Measurements from ENCODE around the gene NTRK2.
A peak's percentile ranks its signal among the peaks of the same experiment; 100 is the strongest.

Gene NTRK2

DNA sequence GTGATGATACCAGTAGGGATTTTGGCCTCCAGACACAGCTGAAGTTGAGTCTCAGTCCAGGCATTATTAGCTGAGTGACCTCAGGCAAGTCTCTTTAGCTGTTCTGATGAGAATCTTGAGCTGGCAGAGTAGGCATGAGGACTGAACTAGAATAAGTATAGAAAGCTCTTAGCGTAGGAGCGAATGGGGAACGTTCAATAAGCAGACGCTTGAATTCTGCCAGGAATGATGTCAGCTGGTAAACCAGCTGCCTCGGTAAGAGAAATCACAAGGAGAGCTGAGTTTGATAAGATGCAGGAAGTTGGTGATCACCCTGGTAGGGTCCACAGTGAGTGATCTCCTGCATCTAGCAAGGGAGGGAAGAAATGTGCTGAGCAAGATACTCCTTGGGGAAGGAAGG is 280.4 kb downstream of the NTRK2 start:
- no peak for DNase-seq

DNA sequence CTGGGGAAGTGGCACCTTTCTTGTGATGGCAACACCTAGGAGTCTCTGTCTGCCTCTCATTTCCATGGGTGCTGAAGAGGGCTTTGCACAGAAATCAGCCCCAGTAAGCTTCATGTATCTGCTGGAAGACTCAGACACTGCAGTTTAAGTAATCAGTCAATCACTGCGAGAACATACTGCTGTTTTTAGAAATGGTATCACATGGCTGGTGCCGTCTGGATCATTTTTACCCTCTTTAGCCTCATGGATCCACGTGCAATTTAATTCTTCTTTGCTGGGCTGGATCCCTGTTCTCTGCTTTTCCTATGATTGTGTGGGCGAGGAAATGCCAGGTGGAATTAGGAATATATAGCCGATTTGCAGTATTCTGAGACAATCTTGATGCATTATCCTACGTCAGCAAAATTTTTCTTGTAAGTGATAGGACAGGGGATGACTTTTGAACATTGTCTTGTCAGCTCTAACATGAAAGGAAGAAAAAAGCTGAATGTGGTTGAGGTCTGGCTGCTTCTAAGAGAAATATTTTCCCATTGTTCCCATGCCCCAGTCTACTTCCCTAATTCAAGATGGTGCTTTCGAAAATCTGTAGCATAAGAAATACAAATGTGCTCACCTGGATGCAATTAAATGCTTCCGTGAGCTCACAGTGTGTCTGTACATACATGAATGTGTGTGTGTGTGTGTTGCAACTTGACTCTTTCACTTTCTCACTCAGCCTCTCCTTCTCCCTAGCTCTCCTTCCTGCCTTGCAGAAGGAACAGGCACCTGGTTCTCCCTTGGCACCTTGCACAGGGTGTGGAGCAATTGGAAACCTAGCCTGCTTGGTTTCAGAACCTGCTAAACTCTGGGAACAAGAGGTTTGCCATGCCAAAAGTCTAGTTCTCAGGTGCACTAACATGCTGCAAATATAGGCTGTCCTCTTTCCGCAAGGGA is 281.6 kb downstream of the NTRK2 start:
- no peak for DNase-seq

DNA sequence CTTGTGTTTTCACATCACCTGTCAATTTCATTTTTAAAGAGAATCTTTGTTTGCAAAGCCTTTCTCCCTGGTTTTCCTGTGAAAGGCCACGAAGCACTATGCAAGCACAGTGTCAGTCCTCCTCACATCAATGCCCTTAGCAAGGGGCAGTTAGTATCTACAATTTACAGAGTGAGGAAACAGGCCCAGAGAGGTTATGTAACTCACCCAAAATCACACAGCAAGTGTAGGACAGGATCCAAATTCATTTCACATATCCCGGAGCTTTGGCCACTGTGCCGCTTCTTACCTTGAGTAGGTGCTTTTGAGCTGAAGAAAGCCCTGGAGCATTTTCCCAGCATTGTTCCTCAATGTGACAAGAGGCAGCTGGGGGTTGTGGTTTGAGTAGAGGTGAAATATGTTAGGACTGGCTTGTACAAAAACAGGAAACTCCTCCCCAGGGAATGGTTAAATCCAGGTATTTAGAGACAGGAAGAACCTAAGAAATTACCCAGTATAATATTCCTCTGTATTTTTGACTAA is 283.8 kb downstream of the NTRK2 start:
- no peak for DNase-seq

DNA sequence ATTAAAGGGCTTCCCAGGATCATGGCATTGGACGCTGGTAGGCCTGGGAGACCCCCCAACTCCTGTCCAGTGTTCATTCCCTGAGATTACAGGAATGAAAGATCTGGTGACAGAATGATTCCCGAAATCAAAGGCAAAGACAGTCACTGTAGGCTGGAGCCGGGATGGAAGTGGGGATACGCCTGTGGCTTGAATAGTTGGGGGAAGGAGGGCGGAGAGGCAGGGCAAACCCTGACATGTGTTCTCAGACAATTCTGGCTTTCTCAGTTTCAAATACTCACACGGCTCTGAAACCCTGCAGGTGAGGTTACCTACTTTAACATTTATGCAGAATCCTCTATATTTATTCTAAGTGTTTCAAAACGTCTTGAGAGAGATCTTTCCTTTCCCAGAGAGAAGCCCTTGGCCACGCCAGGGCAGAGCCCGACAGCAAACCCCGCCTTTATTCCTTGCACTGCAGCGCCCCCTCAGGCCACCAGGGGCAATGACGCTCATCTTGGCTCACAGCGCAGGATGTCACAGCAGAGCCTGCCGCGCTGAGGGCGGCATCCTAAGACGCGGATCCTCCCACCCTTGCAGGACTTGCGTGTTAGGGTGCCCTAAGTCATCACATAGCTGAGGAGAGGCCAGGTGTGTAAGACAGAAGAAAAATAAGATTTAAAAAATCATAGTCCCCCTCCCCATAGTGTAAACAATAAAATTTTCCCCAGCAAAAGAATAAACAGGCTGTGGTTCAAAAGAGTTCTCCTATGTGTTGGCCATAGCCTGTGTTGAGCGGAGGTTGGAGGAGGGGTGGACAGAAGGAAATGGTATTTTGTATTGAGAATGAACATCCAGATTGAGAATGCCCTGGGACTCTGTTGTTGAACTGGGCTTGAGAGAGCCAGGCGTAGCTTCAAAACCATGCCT is 284.5 kb downstream of the NTRK2 start:
- DNase-seq, result peak; percentile 91

DNA sequence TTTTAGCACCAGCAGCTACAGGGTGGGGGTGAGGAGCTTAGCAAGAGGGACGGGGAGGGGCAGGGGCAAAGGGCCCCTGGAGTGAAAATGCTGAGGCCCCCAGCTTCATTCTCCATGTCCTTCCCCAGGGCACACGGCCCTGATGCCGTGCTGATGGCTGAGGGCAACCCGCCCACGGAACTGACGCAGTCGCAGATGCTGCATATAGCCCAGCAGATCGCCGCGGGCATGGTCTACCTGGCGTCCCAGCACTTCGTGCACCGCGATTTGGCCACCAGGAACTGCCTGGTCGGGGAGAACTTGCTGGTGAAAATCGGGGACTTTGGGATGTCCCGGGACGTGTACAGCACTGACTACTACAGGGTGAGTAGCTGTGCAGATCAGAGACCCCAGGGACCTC is 285.6 kb downstream of the NTRK2 start:
- no peak for DNase-seq

DNA sequence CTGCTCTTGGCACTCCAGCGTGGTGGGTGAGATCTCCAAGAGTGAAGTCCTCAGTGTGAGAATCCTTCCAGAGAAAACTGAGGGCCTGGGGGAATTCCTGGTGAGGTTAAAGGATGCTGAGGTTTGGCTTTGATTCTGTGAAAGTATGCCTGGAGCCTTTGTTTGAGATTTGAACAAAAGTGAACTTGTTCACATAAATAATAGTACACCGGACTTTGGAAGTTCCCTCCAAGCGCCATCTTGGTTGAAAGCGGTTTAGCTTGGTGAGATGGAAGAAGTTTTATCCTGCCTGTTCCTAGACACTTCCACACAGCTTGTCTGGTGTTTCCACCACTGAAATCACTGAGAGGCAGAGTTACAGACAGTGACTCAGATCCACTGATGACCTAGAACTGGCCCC is 286.4 kb downstream of the NTRK2 start:
- no peak for DNase-seq

DNA sequence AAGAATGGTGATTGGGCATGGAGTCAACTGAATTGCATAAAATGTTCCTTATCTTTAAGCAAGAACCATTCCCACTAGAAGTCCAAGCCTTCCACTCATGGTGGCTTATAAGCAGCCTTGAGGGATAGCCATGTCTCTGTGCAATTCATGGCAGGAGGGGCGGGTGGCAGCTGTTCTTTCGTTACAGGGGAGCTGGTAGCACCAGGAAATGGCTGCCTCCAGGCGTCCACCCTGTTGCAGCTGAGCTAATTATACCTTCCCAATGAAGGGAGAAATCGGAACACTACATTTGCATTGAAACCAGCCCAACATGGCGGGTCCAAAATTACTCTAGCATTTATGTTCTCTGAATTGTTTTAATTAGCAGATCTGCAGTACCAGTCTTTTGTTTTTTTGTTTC is 289.8 kb downstream of the NTRK2 start:
- no peak for DNase-seq

DNA sequence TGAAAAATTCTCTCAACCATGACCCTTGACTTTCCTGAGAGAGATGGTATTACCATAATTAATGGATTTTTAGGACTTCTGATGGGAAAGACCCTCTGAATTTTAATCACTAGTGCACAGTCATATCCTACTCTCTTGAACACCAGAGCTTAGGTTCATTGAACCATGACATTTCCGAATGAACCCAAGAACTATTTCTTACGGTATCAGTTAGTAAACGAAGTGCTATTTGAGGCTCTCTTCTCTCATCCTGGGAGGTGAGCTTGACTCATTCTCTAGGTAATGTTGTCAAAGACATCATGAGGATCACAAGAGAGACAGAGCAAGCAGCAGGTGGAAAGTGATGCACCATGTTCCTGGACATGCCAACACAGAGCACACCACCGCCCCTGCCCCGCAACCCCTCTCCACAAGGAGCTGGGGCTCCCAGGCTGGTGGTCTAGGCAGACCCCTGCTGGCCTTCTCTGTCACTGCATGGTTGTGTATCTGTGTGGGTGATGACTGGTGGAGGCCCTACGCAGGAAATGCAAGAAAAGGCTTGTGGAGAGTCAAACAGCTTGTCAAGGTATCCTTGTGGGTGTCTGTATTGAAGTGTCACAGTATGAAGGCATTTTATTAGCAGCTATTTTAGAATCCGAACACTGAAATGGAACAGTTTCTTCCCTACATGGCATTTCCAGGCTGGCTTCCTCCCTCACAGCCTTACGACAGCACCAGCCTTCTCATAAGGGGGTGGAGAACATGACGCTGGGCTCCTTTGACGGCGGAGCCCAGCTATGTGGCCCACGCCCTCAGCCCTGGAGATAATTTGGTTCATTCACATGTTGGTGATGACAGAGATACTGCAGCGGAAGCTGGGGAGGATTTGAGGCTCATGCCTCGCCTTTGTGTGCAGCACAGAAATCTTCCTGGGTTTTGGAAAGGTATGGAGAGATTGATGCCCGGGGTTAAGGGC is 297.6 kb downstream of the NTRK2 start:
- no peak for DNase-seq

DNA sequence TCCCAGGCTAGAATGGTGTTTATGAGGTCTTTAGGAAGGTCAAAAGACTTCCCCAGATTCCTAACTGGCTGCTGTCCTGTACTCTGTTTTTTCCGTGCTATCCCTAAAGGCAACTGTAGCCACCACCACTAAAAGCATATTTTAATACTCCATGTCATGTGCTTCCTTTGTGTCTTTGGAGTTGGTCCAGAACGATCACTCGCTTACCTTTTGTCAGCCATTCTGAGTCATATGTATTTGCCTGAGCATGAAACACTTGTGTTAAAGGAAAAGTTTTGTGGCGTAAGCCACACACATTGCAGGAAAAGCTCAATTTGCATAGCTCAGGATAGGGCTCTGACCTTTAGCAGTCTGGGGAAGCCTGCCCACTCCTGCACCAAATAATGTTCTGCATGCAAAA is 299.6 kb downstream of the NTRK2 start:
- DNase-seq, result no peak

DNA sequence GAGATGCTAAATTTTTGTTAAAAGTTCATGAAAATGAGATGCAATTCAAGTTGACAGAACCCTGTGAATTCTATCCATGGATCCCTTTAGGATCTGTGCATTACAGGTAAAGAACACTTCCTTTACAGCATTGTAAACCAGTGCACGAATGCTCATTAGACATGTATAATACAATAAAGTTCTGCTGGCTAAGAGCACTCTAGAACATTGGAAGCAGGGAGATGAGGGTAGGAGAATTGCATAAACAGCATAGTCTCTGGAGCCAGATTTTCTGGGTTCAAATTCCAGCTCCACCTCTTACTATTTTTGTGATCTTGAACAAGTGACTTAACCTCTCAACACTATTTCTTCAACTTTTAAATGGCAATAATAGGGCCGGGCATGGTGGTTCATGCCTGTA is 300.2 kb downstream of the NTRK2 start:
- DNase-seq, result no peak

DNA sequence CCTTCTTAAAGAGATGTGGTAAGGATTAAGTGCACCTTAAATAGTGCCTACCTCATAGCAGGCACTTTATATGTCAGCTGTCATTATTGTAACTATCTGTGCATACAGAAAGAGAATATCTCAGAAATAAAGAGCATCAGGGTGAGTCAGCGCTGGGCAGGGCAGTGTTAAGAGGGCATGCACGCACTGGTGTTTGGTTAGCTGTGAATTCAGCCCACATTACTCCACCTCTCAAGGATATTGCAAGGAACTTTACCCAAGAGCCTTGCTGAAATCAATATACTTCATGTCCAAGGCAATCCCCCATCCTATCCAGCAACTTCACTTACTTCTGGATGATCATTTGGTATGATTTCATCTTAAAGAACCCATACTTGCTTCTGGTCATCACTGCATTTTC is 300.9 kb downstream of the NTRK2 start:
- DNase-seq, result no peak

DNA sequence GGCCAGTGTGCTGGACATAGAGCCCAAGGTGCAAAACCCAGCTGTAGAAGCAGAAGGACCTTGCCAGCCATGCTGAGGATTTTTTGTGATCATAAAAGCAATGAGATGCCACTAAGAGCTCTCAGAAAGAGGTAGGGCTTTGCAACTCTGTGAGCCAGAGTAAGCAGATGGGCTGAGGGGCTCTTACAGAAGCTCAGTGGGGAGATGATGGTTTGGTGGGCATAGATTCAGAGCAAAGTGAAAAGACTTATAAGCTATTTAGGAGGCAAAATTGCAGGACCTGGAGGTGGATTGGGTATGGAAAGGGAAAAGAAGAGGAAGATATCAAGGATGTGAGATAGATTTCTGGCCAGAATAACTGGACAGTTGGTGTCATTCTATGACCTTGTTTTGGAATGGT is 302.0 kb downstream of the NTRK2 start:
- DNase-seq, result no peak

DNA sequence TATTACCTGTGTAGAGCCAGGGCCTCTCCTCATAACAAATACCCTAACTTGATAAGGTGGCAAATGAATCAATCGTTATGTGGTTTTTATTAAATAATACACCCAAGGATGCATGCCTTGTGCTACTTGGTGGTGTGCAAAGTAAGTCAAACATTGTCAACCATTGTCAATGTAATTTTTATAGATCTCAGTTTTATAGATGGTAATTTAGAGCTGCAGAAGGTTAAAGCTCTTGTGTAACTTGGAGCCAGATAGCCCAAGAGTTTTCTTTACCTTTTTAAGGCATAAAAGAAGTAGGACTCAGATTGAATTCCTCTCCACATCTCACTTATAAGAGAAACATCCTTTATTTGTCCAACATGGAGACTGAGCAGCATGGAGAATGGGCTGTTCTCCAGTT is 304.7 kb downstream of the NTRK2 start:
- no peak for DNase-seq

DNA sequence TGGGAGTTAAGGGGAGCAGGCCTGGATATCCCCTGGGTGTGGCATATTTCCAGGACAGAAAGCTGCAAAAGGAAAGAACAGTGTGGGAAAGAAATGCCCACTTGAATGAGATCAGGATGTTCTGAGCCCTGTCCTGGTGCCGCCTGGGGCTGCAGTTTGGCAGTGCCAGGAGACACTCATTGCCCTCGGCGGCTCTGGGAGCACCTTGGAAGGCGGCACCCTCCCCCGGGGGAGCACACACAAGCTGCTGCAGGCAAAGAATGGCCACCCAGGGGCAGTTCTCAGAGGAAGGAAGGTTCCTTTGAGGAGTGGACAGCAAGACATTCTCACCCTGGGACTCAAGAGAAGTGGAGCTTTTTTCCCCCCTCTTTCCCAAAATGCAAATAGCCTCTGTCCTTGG is 305.3 kb downstream of the NTRK2 start:
- DNase-seq, result peak; percentile 61

DNA sequence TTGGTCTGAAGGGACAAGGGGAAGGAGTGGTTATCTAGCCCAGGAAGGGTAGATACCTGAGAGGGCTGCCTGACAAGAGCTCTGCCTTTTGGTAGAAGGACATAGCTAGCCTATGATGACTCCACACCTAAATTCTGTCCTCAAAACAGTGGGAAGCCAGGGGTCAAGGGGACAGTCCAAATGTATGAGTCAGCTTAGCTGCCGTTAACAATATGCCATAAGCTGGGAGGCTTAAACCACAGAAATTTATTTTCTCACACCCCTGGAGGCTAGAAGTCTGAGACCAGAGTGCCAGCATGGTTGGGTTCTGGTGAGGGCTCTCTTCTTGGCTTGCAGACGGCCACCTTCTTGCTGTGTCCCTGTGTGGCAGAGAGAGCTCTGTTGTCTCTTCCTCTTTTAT is 306.4 kb downstream of the NTRK2 start:
- no peak for DNase-seq

DNA sequence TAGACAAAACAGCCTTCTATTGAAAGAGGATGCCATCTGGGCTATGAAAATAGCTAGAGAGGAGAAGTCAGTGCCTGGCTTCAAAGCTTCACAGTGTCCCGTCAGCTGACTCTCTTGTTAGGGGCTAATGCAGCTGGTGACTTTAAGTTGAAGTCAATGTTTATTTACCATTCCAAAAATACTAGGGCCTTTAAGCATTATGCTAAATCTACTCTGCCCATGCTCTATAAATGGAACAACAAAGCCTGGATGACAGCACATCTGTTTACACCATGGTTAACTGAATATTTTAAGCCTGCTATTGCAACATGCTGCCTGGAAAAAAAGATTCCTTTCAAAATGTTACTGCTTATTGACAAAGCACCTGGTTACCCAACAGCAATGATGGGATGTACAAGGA is 309.1 kb downstream of the NTRK2 start:
- DNase-seq, result no peak

DNA sequence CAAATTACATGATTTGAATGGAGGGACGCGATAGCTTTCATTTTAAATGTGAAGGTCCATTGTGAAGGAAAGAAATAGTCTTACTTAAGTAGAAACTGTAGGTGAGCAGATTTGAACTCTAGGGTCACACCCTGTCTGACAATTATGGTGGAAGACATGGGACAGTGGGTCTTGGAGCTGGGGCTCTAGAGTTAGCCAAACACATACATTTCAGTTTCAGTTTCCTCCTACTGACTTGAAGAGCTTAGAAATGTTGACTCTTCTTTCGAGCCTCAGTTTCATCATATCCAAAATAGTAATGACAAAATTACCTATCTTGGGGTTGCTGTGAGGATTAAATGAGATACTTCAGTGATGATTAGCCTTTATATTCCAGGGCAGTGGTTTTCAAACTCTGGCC is 314.2 kb downstream of the NTRK2 start:
- DNase-seq, result no peak

DNA sequence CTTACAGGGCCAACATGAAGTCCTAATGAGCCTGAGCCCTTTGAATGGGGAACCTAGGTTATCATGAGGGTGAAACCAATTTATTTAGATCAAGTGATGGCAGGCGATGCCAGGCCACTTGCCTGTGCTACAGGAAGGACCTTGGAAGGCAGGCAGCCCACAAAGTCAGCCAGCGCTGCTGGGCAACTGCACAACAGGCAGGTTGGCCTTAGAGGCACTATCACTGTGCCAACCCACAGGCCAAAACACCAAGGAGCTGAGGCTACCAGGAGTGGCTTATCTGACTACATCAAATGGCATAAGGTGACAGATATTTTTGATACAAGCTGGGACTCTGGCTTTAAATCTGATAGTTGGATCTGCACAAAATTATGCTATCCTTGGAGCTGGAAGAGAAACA is 319.1 kb downstream of the NTRK2 start:
- DNase-seq, result peak; percentile 16

DNA sequence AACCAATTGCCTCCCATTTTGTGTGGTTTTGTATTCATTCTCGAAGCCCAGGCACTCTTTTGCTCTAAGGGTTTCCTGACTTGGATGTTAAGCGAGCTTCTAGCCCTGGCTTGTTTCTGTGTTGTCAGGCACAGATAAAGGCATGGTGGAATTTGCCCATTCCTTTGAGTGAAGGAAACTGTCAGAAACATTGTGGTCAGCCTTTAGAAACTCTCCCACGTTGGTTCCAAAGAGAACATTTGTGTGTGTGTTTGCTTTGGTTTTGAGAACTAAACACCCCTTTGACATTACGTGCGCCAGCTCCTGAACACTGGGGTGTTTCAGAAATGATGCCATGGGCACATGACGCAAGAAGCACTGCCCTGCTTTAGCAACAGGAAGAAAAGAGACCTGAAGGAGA is 320.9 kb downstream of the NTRK2 start:
- peak; percentile 79 for DNase-seq

DNA sequence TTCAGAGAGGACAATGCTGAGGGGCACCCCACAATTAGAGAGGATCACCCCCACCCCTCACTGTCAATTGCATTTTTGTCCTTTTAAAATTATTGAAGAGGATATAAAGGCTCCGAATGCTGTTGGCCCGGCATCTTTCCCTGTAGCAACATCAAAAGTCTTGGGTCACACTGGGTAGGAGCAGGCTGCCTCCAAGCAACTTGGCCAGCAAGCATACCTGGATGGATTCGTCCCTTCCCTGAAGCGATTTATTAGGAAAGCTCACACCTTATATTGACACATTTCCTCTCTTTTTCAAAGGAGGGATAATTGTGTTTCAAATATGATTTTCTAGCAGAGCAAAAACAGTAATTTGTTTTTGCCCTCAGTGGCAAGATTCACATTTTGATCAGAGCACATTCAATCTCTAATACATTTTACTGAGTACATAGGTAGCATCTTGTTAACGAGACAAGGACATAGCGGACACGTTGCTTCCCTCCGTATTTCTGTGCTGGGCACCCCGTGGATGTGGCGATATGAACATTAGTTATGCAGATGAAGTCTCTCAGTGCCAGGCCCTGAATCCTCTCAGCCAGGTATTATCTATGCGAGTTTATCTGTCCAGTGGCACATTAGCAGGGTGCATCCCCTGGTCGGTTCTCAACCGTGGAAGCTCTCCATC is 321.5 kb downstream of the NTRK2 start:
- no peak for DNase-seq

DNA sequence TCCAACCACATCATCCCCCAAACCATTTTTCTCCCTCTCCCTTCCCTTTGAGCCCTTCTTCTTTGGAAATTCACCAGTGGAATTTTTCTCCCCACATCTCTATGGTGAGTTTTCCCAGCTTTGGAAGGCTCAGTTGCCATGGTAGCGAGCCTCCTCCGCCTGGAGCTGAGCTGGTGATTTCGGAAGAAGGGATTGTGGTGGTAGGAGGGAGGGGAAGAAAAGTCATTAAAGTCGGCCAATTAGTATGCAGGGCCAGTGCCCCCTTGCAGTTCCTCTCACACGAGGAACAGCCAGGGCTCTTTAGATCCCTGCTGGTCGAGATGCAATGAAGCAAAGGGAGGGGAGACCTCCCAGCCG is 322.0 kb downstream of the NTRK2 start:
- DNase-seq, result peak; percentile 63

DNA sequence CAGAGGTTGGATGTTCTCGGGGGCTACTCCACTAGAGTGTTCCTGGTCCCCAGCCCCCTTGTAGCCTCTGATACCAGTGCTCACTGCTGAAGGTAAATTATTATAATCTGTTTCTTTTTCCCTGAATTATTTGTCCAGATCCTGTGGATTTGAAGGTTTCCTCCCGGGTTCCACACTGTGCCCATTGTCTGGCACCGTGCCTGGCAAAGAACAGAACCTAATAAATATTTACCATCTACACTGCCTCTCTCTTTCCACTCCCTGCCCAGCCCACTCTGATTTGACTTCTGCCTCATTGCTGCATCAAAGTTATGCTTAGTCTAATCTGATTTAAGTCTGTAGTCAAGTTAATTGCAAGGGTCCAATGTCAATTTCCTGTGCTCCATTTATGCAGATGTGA is 322.9 kb downstream of the NTRK2 start:
- no peak for DNase-seq
